NCI-H82 treated with DMSO at 0.1 percent for 48 hours (cell line): ENCODE measurements around the gene NR3C1.

Experiments used
- DNase-seq: peaks from one replicate; lab custom pipeline; 2025; ENCODE audit not compliant: unreplicated experiment; lab: John Stamatoyannopoulos, UW

Gene NR3C1

DNA sequence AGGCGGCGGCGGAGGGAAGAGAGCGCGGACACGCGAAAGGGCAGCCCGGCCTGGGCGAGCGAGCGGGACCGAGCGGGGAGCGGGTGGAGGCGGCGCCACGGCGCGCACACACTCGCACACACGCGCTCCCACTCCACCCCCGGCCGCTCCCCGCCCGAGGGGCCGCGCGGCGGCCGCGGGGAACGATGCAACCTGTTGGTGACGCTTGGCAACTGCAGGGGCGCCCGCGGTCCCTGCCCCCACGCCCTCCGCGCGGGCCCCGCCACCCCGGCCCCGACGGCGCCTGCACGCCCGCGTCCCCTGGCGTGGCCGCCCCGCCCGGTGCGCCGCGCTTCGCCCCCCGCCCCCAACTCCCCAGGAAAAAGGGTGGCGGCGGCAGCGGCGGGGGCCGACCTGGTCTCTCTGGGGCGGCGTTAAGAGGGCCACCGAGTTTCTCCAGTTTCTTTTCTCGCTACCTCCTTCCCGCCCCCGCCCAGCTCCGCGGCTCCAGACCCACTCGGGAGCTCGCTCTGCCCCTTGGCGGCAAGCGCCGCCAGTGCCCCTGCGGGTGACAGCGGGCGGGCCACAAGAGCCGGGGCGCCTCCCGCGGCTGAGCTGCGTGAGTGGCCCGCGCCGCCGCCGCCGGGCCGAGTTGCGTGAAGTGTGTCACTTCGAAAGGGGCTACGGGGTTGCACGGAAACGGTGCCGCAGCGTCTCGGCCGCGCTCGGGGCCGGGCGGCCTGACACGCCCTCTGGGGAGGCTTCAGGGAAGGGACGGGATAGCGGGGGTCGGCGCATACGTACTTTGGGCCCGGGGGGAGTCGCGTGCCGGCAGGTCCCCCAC is at the start of gene NR3C1:
Gene NR3C1, minus strand, starts transcription at position 94 of the 823 bp plus-strand sequence. CDS start 2,847 bp downstream, outside the sequence.
- no peak for DNase-seq

DNA sequence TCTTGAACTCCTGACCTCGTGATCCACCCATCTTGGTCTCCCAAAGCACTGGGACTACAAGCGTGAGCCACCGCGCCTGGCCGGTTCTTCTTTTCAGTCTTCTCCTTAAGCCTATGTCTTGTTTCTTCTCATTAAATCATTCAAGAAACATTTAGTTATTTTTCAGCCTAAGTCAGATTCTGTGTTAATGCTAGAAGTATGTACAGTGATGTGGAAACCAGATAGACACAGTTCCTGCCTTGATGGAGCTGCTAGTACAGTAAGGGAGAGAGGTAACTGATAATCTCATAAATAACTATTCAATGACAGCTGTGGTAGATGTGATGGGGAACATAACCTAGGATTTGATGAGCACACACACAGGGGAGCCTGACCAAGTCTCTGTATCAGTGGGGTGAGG is 46.3 kb upstream of the NR3C1 start:
- no peak for DNase-seq

DNA sequence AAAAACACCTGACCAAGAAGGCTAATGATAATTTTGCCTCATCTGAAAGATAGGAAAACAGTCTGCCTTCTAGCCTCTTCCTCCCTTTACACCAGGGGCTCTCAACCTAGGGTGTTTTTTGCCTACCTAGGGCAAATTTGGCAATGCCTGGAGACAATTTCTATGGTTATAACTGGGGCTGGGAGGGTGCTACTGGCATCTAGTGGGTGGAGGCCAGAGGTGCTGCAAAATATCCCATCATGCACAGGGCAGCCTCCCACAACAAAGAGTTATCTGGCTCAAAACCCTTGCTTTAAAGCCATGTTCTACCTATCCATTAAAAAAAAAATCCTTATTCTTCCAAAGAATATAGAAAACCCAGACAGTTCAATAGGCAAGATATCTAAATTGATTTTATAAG is 45.0 kb upstream of the NR3C1 start:
- DNase-seq = no peak

DNA sequence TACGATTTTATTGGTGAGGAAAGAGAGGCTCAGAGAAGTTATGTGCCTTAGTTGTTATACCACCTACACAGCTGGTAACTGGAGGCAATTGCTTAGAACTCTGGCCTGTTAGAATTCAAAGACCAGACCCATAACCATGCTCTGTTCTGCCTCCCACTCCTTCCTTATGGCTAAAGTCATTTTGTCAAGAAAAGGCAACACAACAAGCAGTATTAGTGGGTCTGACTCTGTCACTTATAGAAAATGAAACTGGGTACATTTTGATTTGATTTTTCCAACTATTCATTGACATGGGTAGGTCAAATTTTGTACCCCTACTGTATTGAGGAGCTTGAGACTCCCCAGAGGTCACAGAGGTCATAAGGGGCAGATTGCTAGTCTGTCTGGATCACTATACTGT is 44.5 kb upstream of the NR3C1 start:
- DNase-seq = no peak

DNA sequence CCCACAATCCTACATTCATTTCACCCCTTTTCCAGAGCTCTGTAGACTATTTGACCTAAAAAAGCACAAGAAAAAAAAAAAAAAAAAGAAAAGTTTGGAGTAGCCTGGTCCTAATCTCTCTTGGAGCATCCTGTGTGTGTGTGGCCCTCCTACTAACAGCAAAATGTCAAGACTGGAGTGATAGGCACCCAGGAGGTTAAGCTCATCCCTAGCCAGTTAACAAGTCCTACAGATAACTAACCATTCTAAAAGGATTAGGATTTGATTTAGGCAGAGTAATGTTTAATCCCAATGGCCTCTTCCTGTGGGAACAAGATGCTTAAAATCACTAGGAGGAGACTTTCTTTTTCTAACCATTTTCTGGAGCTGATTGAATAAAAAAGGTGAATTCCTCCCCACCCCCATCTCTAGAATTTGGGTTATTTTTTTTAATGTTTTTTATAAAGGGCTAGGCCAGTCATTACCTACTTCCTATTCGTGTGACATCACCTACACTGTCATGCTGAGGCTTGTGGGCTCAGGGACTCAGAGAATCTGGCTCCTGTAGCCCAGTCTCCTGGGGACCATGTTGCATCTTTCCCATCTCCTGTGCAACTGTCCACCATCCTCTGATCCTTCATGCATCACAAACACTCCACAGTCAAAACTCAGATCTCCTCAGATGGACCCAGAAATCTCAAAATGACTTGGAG is 43.2 kb upstream of the NR3C1 start:
- peak; percentile 61 for DNase-seq

DNA sequence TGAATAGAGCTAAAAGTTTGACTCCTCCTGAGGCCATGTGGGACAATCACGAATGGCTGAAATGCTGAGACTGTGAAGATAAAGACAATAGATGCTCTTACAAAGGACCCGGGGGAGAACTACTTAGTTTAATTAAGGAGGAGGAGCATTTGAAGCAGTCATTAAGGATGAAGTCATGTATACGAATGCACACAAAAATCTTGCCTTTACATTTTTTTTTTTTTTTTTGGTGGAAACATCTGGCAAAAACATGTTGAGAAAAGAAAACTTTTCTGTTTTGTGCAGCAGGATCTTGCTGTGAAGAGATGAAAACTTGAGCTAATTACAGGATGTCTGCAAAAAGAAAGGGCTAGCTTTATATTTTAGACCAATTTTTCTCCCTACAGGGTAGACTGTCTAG is 42.3 kb upstream of the NR3C1 start:
- DNase-seq = peak; percentile 9

DNA sequence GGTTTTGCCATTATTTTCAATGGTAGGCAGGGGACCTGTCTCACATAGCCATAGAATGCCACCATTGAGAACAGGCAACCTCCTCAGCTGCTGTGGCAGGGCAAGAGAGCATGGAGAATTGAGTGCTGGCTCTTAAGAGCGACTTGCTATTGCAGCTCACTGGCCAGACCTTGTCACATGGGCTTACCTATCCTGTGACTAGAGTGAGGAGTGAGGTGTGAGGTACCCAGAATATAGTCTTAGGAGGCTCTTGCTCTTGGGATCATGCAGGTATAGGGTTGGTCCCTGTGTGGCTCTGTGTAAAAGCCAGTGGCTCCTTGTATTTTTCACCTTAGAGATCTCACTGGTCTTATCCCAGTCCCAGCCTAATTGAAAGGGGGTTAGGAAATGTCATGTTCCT is 39.8 kb upstream of the NR3C1 start:
- no peak for DNase-seq

DNA sequence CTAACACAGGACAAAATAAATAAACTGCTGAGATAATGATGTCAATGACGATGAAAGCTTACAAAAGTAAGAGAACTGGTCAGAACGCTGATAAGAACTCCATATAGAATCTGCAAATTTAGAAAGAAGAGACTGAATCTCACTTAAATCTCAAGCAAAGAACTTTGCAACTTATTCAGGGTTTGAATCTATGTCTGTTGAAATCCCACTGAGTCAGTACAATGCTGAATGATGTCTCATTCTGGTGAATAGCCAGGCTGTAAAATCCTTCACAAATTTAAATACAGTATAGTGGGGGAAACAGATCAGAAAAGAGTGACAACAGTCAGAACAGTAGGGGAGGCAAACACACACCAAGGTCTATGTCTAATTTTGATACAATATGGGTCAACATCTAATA is 38.9 kb upstream of the NR3C1 start:
- DNase-seq = no peak

DNA sequence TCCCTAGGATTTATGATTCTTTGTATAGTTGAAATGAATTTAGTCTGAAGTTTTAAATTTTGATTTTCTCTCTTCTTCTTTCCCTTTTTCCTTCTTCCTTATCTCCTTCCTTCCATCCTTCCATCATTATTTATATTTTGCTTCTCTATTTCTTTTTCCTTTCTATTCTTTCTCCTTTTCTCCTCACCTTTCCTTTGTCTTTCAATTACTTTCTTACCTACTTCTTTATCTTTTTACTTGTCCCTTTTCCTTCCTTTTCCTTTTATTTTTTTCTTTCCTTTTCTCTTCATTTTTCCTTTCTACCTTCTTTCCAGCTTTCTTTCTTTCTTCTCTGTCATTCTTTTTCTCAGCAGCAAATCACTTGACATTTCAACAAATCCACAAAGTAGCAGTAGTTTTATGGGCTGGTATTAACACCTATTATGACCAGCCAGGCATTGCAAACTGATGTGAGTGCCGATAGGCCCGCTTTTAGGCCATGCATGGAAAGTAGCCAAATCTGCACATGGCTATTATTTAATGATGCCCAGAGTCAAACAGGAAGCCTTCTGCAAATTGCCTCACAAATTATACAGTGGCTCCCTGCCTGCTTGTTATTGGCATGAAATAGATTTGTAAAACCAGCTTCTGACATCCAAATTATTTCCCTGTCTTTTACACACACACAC is 37.1 kb upstream of the NR3C1 start:
- DNase-seq = no peak

DNA sequence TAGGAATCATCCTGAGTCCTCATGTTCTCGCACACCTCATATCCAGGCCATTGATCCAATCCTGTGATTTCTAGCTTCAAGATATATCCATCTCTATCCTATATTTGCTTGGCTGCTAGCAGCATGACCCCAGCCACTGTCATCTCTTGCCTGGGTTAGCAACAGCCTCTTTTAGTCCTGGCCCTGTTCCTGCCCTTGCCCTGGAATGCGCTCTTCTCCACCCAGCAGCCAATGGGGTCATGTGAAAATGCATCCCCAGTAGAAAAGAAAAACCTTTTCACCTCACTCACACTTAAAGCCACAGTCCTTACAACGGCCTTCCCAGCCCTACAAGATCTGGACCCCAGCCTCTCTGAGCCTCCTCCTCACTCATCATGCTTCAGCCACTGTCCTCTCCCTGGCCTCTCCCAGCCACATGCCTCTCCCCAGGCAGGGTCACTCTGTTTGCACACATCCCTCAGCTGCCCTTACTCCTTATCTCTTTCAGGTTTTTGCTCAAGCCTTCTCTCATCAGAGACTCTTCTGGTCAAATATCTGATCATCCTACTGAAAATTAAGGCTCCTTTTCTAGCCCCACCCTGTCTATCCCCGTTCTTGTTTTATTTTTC is 34.3 kb upstream of the NR3C1 start:
- no peak for DNase-seq

DNA sequence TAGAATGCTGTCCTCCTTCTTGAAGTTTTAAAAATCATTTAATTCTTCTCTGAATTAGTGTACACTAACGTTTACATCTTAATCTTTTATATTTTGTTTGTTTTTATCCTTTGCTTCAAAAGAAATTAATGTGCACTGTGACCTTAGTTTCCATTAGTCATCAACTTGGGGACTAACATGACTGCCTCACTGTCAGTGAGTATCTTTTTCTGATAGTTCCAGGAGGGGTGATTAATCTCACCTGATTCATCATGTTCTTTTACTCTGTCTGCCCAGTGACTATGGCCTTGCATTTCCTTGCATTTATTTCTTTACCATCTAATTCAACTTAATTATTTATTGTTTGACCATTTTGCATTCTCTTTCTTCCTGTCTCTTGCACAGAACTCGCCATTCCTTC is 33.4 kb upstream of the NR3C1 start:
- no peak for DNase-seq

DNA sequence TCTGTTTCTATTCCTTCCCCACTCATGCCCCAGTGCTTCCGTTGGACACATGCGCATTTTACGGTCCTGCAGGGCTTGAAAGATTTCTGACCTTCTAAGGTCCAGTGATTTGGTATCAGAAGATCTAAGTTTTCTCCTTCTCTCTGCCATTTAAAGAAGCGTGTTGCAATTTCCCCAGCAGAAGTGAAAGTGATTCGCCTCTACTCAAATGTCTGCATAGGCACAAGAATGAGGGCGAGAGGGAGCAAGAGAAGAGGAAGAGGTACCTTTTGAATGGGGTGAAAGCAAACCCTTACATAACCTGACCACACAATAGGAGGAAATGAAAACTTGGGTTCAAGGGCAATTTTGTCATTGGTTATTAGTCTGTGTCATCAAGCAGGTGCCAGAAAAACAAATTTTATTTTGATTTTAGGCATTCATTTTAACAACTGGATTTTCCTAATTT is 31.7 kb upstream of the NR3C1 start:
- DNase-seq = no peak

DNA sequence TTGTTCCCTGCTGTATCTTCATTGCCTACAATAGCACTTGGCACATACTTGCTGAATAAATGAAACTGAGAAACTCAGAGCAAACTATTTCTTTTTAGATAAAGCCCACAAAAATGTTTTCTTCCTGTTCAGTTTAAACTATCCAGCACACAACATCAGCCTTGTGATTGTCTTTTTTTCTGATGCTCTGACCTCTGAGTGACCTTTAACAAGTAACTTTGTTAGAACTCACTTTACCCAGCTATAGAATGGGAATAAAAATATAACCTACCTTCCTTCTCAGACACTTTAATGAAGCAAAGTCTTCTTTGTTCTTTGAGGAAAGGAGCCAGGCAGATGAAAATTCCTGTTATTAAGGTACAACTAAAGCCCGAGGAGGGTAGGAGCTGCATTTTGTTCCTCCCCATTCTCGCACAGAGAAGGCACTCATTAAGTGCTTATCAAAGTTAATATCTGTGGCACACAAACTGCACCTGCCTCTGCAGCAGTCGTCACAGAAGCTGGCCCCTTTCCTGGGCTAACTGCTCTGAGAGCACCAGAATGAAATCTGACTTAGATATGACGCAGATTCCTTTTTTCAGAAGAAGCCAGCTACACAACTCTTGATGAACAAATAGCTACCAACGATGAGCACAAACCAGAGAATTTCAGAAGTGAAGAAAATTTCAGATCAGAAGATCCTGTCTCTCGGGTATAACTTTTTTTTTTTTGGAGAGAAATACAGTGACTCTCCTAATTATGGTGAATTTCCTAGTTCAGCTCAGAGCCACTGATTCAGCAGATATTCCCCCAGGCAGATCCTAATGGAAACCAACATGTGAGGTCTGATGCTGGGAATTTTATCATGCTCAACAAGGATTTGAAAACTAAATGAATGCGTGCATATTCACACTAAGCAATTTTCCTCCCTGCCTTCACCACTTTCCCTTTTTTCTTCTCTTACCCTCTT is 31.0 kb upstream of the NR3C1 start:
- no peak for DNase-seq

DNA sequence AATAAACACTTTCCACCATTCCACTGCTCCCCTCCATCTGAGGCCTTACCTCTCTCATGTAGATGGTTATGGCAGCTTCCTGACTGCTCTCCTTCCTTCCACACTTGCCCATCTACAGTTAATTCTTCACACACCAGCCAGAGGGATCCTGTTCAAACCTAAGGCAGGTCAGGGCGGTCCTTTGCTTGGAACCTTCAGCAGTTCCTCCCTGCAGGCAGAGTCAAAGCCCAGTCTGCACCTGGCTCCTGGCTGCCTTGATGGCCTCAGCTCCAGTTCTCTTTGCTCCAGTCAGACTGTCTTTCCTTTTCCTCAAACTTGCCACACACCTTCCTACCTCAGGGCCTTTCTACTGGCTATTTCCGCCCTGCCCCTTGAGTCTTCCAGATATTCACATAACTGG is 30.2 kb upstream of the NR3C1 start:
- no peak for DNase-seq

DNA sequence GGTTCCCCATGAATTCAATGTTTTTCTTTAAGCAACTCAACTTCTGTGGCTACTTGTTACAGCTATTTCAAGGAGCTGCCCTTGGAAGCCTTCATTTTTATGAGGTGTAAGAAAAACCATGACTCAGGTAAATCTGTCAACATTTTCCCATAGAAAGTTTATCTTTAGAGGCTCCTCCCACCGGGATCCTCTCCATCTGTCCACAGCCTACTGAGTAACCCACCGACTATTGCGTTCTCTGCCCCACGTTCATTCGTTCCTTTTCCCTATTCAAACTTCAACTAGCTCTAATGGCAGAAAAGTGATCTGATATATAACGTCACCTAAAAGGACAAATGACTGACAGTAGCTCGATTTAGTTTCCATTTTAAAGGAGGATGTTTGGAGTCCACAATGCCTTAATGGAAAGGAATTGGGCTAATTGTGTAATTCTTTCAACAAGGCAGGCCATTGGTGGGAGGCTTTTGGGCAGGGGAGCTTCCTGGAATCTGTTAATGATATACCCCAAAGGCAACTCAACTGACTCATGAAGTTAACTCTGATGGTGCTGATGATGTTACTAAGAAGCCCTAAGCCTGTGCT is 29.3 kb upstream of the NR3C1 start:
- no peak for DNase-seq

DNA sequence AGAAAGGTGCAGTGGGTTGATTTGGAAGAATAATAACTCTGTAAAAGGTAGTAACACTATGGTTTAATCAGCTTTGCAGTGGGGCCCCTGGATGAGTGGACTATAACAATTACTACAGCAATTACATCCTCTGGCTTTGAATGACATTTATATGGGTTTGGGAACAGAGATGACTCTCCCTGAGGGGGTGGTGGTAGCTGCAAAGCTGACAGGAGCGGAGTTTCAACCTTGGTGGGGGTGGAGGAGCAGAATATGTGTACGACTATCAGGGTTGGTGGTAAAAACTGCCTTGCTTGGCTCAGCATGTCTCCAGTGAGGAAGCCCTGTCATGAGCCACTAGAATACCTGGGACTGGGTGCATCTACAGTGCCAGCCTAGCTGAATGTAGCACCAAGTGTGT is 28.3 kb upstream of the NR3C1 start:
- DNase-seq = no peak

DNA sequence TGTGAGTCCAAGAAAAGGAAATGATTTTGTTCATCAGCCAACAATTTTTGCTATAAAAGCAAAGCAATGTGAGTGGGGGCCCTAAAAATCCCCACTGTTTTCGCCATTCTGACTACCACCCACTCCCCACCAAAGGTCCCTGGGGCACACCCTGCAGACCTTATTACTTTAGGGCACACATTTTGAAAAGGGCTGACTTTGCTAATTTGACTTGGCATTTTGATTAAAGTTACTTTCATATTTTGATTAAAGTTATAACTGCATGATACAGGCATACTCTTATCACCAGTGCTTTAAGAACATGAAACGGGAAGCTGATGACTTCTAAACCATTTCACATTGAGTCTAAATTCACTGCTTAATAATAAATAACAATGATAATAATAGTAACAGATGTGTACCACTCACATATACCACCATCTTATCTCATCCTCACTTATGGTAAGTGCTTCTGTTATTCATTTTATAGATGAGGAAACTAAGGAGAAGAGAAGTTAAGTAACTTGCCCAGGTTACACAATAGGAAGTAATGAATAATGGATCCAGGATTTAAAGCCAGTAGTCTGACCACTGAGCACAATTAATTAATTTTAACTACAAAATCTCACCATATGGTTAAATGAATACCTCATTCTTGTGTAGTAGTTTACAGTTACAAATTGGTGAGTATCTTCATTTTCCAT is 25.4 kb upstream of the NR3C1 start:
- DNase-seq = no peak

DNA sequence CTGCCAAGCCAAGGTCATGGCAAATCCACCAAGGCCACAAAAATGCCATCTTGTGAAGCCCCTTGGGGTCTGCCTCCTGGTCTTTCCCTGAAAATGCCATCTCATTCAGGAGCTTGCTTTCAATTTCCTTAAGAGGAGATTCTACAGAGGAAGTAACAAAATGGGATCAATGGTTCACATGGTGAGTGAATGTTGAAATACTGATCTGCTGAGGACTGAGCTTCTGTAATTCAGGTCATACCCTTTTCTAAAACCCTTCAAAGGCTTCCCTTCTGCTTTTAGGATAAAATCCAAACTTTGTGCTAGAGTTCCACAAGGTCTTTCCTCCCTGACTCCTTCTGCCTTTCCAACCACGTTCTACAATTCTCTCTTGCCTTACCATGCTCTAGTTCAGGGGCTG is 24.7 kb upstream of the NR3C1 start:
- no peak for DNase-seq

DNA sequence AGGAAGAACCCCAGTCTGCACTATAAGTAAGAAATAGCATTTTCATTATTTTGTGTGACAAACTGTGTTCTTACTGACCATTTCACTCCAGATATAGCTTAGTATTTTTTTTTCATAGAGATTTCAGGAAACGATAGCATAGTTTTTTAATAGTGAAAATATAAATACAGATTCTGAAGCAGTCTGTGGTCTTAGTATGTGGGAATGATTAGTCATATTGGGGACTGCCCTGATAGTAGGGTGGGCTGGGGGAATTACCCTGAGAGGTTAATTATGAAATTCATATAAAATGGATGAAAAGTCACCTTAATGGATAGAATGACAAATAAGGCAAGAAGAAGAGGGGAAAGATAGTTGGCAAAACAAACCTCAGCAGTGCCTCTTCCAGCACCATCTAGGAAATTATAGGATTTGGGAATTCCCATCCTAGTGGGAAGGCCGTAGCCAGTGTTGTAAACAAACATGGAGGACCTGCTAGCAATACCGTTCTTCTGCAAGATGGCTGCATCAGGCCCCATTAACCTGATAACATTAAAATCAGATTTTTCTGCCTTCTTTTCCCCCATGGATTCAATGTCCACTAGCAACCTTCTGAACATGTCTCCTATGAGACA is 23.7 kb upstream of the NR3C1 start:
- DNase-seq = no peak
